Measurements from ENCODE around the gene SYCE3. TPM values are rescaled to one million over a fixed set of nuclear protein-coding genes. Genes with fewer than 3 reads are reported as not detected.

Gene SYCE3
- total RNA-seq, 1 donor from 2014 or later = not detected

DNA sequence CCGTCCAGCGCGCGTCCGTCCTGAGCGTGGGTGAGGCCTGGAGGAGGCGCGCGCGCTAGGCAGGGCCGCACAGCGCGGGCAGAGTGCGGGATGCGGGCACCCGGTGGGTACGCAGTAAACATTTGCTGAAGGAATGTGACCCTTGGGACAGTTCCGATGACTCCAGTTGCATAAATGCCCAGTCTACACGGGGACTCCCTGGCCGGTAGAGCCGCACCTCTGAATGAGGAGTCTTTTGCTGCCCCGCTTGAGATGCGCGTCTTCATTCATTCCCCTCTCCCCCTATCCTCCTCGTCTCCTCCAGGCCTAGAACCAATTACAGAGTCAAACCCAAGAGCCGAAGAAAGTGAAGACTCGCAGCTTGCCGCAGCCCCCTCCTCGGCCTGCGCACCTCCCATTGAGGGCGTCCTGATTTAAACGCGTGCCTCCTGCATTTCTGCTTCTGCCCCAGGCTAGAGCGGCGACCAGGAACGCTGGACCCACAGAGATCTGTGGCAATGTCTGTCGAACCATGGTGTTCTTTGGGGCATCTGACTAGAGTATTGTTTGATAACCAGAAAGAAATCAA lies 20.7 kb upstream of the SYCE3 start:
- H3K27me3 Mint-ChIP-seq (ENCODE audit: unreplicated experiment) = peaks cover 15% of the 10 kb centered on the region
- no peaks in the 10 kb centered on the region for H3K36me3 Mint-ChIP-seq (ENCODE audit: unreplicated experiment)
- no peak for DNase-seq
- TF ChIP-seq, protein P1, sequence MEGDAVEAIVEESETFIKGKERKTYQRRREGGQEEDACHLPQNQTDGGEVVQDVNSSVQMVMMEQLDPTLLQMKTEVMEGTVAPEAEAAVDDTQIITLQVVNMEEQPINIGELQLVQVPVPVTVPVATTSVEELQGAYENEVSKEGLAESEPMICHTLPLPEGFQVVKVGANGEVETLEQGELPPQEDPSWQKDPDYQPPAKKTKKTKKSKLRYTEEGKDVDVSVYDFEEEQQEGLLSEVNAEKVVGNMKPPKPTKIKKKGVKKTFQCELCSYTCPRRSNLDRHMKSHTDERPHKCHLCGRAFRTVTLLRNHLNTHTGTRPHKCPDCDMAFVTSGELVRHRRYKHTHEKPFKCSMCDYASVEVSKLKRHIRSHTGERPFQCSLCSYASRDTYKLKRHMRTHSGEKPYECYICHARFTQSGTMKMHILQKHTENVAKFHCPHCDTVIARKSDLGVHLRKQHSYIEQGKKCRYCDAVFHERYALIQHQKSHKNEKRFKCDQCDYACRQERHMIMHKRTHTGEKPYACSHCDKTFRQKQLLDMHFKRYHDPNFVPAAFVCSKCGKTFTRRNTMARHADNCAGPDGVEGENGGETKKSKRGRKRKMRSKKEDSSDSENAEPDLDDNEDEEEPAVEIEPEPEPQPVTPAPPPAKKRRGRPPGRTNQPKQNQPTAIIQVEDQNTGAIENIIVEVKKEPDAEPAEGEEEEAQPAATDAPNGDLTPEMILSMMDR (IDR thresholded peaks at IDR 0.05; ENCODE audit: partially characterized antibody, unreplicated experiment) = no peak
- H3K4me3 Mint-ChIP-seq (ENCODE audit: unreplicated experiment) = peak overlapping the region; percentile 98
- peak overlapping the region; percentile 72 for H3K27ac Mint-ChIP-seq (ENCODE audit: unreplicated experiment)
- peaks cover 17% of the 10 kb centered on the region for H3K4me1 Mint-ChIP-seq (ENCODE audit: low read depth, unreplicated experiment)
- H3K9me3 Mint-ChIP-seq (ENCODE audit: unreplicated experiment) = peaks cover 10% of the 10 kb centered on the region

DNA sequence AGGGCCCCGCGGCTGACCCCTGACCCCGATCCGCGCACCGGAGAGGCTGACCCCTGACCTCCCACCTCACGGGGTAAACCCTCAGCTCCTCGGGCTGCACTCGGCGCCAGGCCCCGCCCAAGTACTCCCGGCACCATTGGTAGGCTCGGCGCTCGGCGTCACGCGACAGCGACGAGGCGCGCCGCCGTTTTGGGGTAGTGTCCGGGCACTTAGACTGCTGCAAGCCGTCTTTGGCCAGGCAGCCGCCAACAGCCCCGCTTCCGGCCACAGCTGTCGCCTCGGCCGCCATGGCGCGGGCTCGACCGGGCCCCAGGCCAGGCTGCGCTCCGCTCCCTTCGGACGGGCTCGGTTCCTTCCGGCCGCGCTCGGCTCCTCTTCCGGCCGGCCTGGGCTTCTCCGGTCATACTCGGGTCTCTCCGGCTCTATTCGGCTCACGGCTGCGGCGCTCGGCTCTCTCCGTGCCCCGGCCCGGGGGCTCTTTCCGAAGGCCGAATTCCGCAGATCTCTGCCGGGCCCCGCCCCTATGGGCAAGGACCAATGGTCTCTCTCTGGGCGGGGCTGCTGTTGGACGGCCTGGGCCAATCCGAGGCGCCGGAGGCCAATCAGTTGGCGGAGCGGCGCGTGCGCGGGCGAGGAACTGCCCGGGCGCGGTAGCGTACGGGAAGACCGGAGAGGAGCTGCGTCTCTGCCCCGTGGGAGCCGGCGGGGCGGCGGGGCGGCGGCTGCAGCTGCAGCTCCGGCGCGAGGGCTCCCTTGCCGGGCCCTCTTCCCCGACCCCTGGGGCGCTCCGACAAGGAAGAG lies 20.0 kb upstream of the SYCE3 start, which contains the start of gene CHKB:
Gene CHKB, minus strand, starts transcription at position 357 of the 801 bp plus-strand sequence. Its CDS starts 68 bp downstream, at position 289.
- Mint-ChIP-seq H3K4me3 (ENCODE audit: unreplicated experiment) (peak within 1 kb of the TSS; percentile 98), H3K36me3 (ENCODE audit: unreplicated experiment) (no peaks in the 10 kb centered on the region), H3K4me1 (ENCODE audit: low read depth, unreplicated experiment) (peaks cover 17% of the 10 kb centered on the region), H3K27ac (ENCODE audit: unreplicated experiment) (peak within 1 kb of the TSS; percentile 87), H3K27me3 (ENCODE audit: unreplicated experiment) (peaks cover 12% of the 10 kb centered on the region), H3K9me3 (ENCODE audit: unreplicated experiment) (peaks cover 10% of the 10 kb centered on the region)
- DNase-seq = peak; percentile 99
- TF ChIP-seq, protein P1 (IDR thresholded peaks at IDR 0.05; ENCODE audit: partially characterized antibody, unreplicated experiment) = no peak

DNA sequence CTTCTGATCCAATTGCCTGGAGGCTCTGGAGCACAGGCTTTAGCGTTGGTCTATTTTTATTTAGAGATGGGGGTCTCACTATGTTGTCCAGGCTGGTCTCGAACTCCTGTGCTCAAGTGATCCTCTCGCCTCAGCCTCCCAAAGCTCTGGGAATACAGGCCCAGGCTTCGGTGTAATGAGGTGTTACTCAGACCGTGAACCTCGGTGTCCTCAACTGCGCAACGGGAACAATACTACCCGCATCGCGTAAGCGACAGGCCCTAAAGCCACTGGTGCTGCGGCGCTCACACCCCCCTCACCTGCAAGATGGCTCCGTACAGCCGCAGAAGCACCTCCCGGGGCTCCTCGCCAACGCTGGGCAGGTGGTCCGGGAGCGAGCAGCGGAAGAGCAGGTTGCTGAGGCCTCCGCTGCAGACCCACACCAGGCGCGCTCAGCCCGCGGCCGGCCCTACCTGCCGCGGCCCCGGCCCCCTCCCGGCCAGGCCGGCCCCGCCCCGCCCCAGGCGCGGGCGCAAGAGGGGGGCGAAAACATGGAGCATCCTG lies 19.3 kb upstream of the SYCE3 start:
- no peaks in the 10 kb centered on the region for H3K36me3 Mint-ChIP-seq (ENCODE audit: unreplicated experiment)
- peaks cover 10% of the 10 kb centered on the region for H3K9me3 Mint-ChIP-seq (ENCODE audit: unreplicated experiment)
- H3K4me3 Mint-ChIP-seq (ENCODE audit: unreplicated experiment) = peak overlapping the region; percentile 87
- peak overlapping the region; percentile 87 for H3K27ac Mint-ChIP-seq (ENCODE audit: unreplicated experiment)
- peaks cover 17% of the 10 kb centered on the region for H3K4me1 Mint-ChIP-seq (ENCODE audit: low read depth, unreplicated experiment)
- H3K27me3 Mint-ChIP-seq (ENCODE audit: unreplicated experiment) = peaks cover 8% of the 10 kb centered on the region
- DNase-seq = no peak
- TF ChIP-seq, protein P1 (IDR thresholded peaks at IDR 0.05; ENCODE audit: partially characterized antibody, unreplicated experiment) = no peak

DNA sequence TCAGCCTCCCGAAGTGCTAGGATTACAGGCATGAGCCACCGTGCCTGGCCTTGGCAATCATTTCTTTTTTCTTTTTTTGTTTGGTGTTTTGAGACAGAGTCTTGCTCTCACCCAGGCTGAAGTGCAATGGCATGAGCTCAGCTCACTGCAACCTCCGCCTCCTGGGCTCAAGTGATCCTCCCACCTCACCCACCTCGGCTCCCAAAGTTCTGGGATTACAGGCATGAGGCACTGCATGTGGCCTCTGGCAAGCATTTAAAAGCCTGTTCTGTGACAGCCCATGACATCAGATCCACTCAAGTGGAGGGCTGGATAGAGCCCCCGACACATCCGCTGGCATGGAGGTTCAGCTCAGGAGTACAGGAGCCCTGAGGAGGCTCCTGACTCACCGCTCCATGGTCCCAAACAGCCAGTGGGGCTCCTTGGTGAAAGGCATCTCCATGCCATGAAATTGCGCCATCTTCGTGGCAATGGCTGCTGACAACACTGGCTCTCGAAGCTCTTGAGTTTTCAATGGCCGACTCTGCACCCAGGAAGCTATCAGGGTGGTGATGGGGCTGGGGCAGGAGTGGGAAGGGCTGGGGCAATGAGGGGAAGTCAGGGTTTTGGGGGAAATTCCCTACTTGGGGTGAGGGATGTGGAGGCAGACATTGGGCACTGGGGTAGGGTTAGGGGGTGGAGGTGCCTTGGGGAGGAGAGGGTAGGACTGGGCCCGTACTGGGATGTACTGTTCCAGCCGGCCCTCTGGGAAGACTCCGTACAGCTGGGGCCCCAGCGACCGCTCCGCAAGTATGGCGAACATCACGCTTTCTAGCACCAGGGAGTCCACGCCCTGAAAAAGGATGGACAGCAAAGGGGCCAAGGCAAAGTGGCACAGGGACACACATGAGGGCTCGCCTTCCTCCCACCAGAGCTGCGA lies 18.6 kb upstream of the SYCE3 start:
- Mint-ChIP-seq H3K4me3 (ENCODE audit: unreplicated experiment) (peak overlapping the region; percentile 87), H3K27me3 (ENCODE audit: unreplicated experiment) (peaks cover 7% of the 10 kb centered on the region), H3K9me3 (ENCODE audit: unreplicated experiment) (peaks cover 11% of the 10 kb centered on the region), H3K4me1 (ENCODE audit: low read depth, unreplicated experiment) (peaks cover 17% of the 10 kb centered on the region), H3K27ac (ENCODE audit: unreplicated experiment) (peak overlapping the region; percentile 87), H3K36me3 (ENCODE audit: unreplicated experiment) (no peaks in the 10 kb centered on the region)
- no peak for DNase-seq
- TF ChIP-seq, protein P1 (IDR thresholded peaks at IDR 0.05; ENCODE audit: partially characterized antibody, unreplicated experiment) = no peak
